GM23248 (cell line): ENCODE results near the gene UFM1. TPM values are rescaled to one million over a fixed set of nuclear protein-coding genes. Genes with fewer than 3 reads are reported as not detected.
"Not testable (repeated sequence)": the region's sequence is repeated elsewhere in the genome, so short reads cannot be mapped to it uniquely, and the experiment has no call there.

Experiments
- DNase-seq: peaks from one replicate; pipeline ENCODE4 v3.0.0-alpha.2; 2015
- H2AFZ ChIP-seq: fragments of 200-600 bp; sonication (generic); 2 replicates; pipeline ENCODE4 v1.6.1; 2016; ENCODE audit warnings: antibody characterized with exemption
- H3F3A ChIP-seq: fragments of 200-600 bp; sonication (generic); 2 replicates; pipeline ENCODE4 v1.6.1; 2016; ENCODE audit warnings: mild to moderate bottlenecking, antibody characterized with exemption, mixed run types; ENCODE audit not compliant: insufficient read depth
- H3K27ac ChIP-seq: fragments of 200-600 bp; sonication (generic); 2 replicates; pipeline ENCODE4 v1.5.1; 2016; ENCODE audit warnings: mild to moderate bottlenecking
- H3K27me3 ChIP-seq: fragments of 200-600 bp; sonication (generic); replicated peaks from 2 replicates; pipeline ENCODE4 v1.6.1; 2016; ENCODE audit warnings: mild to moderate bottlenecking; ENCODE audit not compliant: insufficient read depth
- H3K36me3 ChIP-seq: fragments of 200-600 bp; sonication (generic); 2 replicates; pipeline ENCODE4 v1.6.1; 2016; ENCODE audit warnings: low read depth, mild to moderate bottlenecking
- H3K4me1 ChIP-seq: fragments of 200-600 bp; sonication (generic); 2 replicates; pipeline ENCODE4 v1.6.1; 2016; ENCODE audit warnings: mild to moderate bottlenecking; ENCODE audit not compliant: insufficient read depth
- H3K4me2 ChIP-seq: fragments of 200-600 bp; sonication (generic); one replicate; pipeline ENCODE4 v1.6.1; 2016; ENCODE audit warnings: mild to moderate bottlenecking; ENCODE audit not compliant: unreplicated experiment
- H3K4me3 ChIP-seq: fragments of 200-600 bp; sonication (generic); 2 replicates; pipeline ENCODE4 v1.5.1; 2016; ENCODE audit warnings: mild to moderate bottlenecking
- H3K79me2 ChIP-seq: fragments of 200-600 bp; sonication (generic); 2 replicates; pipeline ENCODE4 v1.6.1; 2016; ENCODE audit warnings: mild to moderate bottlenecking; ENCODE audit not compliant: insufficient read depth
- H3K9ac ChIP-seq: fragments of 200-600 bp; sonication (generic); 2 replicates; pipeline ENCODE4 v1.6.1; 2016; ENCODE audit warnings: mild to moderate bottlenecking
- H3K9me2 ChIP-seq: fragments of 200-600 bp; sonication (generic); 2 replicates; pipeline ENCODE4 v1.6.1; 2016; ENCODE audit warnings: mixed run types, mild to moderate bottlenecking, moderate library complexity; ENCODE audit not compliant: insufficient read depth
- H3K9me3 ChIP-seq: fragments of 200-600 bp; sonication (generic); one replicate; pipeline ENCODE4 v1.6.1; 2017; ENCODE audit warnings: low read depth
- H4K20me1 ChIP-seq: fragments of 200-600 bp; sonication (generic); 2 replicates; pipeline ENCODE4 v1.6.0; 2016; ENCODE audit not compliant: insufficient read depth
- EZH2 ChIP-seq: fragments of 200-600 bp; sonication (generic); IDR thresholded peaks from 2 replicates; pipeline ENCODE4 v1.6.1; 2018; ENCODE audit warnings: antibody characterized with exemption, mild to moderate bottlenecking; ENCODE audit not compliant: insufficient read depth, poor library complexity, severe bottlenecking
- EZH2phosphoT487 ChIP-seq: fragments of 200-600 bp; sonication (generic); IDR thresholded peaks from 2 replicates; pipeline ENCODE4 v1.6.1; 2018; ENCODE audit warnings: antibody characterized with exemption, moderate library complexity, mild to moderate bottlenecking, low read depth; ENCODE audit not compliant: insufficient read depth
- WGBS, 2 experiments: methylation state at CpG; one replicate each; pipeline ENCODE4 v1.1.6; 2015 to 2017; ENCODE audit warnings: low lambda C conversion rate in 2 of 2, low coverage in 1 of 2; ENCODE audit errors: missing lambda C conversion rate in 2 of 2; 5-methylcytosine and 5-hydroxymethylcytosine counted together
- in situ Hi-C: fragments of 300-500 bp; cut with MboI; formaldehyde crosslinking; loops from 2 replicates; pipeline ENCODE4 v1.15.0; 2020
- polyA plus RNA-seq: library from polyadenylated mRNA; unstranded; fragments of >200 nt; fragmentation: Nextera tagmentation; extraction: Ambion mirVana; gene quantifications from 2 replicates; pipeline ENCODE4 v1.2.1, GENCODE V29; 2016
- total RNA-seq: library from RNA; depleted of rRNA; stranded (reverse); fragments of >200 nt; shearing (Covaris generic); gene quantifications from 2 replicates; pipeline ENCODE4 v1.2.3, GENCODE V29; 2014

UFM1 gene
- total and polyA plus RNA-seq, 2 experiments from 2014 or later = 125 to 131 TPM

- no peak for DNase-seq
- Histone ChIP-seq H3K4me1 (peaks cover 21% of the 10 kb centered on the region), H2AFZ (no peak overlapping the region), H3K36me3 (peaks cover 27% of the 10 kb centered on the region), H3K9me2 (peaks cover 5% of the 10 kb centered on the region; the same call in 1 of the 2 replicates), H3K79me2 (no peaks in the 10 kb centered on the region), H3K4me3 (no peak overlapping the region), H3K9ac (no peak overlapping the region), H4K20me1 (no peaks in the 10 kb centered on the region), H3K4me2 (no peak overlapping the region), H3K27me3 (no peaks in the 10 kb centered on the region), H3F3A (peaks cover 49% of the 10 kb centered on the region), H3K27ac (no peak overlapping the region), H3K9me3 (no peaks in the 10 kb centered on the region)
- WGBS, 2 experiments = 88 to 89% methylated on average over 3 of the region's 3 CpGs
- no peak for TF ChIP-seq EZH2phosphoT487
- TF ChIP-seq EZH2 = no peak
- in situ Hi-C loops = loop anchor here (25.0 kb wide), 2 partner anchors 728 to 1328 kb away; no protein-coding TSS in a partner anchor
Observed at GRCh38 chr13:38365661-38366060, 16.0 kb downstream of the UFM1 start.

DNA sequence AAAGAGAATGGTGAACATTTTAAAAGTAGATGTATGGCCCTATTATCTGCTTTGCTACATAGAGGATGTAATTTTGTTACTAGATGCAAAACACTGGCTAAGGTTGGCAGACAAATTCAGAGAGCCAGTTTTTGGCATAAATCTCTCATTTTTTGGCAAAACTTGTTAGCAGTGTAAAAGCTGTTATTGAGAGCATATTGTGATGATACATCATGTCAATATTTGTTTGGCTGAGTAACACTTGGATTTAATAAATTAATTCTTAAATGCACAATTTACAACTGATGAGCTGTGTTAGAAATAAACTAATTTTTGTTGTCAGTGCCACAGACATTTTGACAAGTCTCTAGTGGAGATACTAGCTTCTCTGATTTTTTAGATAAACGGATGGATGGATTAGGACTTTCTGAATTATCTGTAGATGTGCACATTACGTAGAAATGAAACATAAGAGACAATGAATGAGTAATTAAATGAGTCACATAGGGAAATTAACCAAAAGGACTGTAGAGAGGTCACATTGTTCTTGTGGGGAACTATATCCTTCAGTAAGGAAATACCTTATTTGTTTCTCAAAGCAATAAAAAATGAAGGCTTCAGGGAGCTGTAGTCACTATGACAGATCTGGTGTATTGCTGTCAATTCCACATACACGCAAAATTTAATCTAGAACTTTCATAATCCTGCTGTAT is 17.4 kb downstream of the UFM1 start:
- WGBS, 2 experiments = 0% methylated on average over 3 of the region's 3 CpGs
- Histone ChIP-seq H3K9me2 (peaks cover 5% of the 10 kb centered on the region; the same call in 1 of the 2 replicates), H3K79me2 (no peaks in the 10 kb centered on the region), H3K27me3 (no peaks in the 10 kb centered on the region), H3K36me3 (peaks cover 16% of the 10 kb centered on the region), H3F3A (peaks cover 39% of the 10 kb centered on the region), H3K4me1 (peaks cover 21% of the 10 kb centered on the region), H3K9me3 (no peaks in the 10 kb centered on the region), H4K20me1 (no peaks in the 10 kb centered on the region), H3K9ac (no peak overlapping the region), H3K4me2 (peak overlapping the region; percentile 67), H2AFZ (no peak overlapping the region), H3K27ac (peak overlapping the region; percentile 54), H3K4me3 (peak overlapping the region; percentile 14; the same call in 1 of the 2 replicates)
- peak; percentile 75 for DNase-seq
- in situ Hi-C loops = loop anchor here (25.0 kb wide), 2 partner anchors 730 to 1330 kb away; no protein-coding TSS in a partner anchor
- TF ChIP-seq EZH2phosphoT487 (no peak), EZH2 (no peak)

DNA sequence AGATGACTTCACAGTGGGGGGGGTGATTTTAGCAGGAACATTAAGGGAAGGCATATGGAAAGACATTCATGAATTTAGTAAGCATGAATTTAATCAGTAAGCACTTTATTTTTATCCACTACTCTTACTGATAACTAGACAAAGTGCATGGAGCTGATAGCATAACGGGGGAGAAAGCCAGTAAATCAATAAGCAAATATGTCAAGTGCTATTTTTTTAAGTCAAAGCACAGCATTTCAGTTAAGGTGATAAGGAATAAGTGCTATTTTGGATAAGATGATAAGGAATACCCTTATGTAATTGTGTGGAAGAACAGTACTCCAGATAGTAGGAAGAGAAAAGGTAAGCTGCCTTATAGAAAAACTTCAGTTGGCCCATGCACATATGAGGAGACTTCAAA is 19.4 kb downstream of the UFM1 start:
- Histone ChIP-seq H3K4me1 (peaks cover 21% of the 10 kb centered on the region), H2AFZ (no peak overlapping the region), H3K9ac (no peak overlapping the region), H3K27me3 (no peaks in the 10 kb centered on the region), H3K4me3 (no peak overlapping the region), H3K9me3 (no peaks in the 10 kb centered on the region), H3K79me2 (no peaks in the 10 kb centered on the region), H3K27ac (no peak overlapping the region), H4K20me1 (no peaks in the 10 kb centered on the region), H3F3A (peaks cover 35% of the 10 kb centered on the region), H3K36me3 (no peaks in the 10 kb centered on the region), H3K4me2 (no peak overlapping the region), H3K9me2 (peaks cover 5% of the 10 kb centered on the region; the same call in 1 of the 2 replicates)
- DNase-seq = no peak
- 90 to 98% methylated on average over 1 of the region's 1 CpG for WGBS, 2 experiments
- TF ChIP-seq EZH2 (no peak), EZH2phosphoT487 (no peak)
- in situ Hi-C loops = loop anchor here (25.0 kb wide), 2 partner anchors 732 to 1332 kb away; no protein-coding TSS in a partner anchor

GRCh38 chr13:38370096-38370495 is 20.4 kb downstream of the UFM1 start:
- H3K4me3 ChIP-seq, H3K79me2 ChIP-seq, H3K9ac ChIP-seq, H2AFZ ChIP-seq, H3K9me2 ChIP-seq, H3K27me3 ChIP-seq, H4K20me1 ChIP-seq, H3K4me2 ChIP-seq, DNase-seq, H3K9me3 ChIP-seq, H3K36me3 ChIP-seq, H3K27ac ChIP-seq: not testable (repeated sequence)
- peaks cover 21% of the 10 kb centered on the region for H3K4me1 ChIP-seq
- H3F3A ChIP-seq = peaks cover 30% of the 10 kb centered on the region
- WGBS, 2 experiments = 93 to 97% methylated on average over 3 of the region's 3 CpGs
- in situ Hi-C loops = loop anchor here (25.0 kb wide), 2 partner anchors 733 to 1333 kb away; no protein-coding TSS in a partner anchor
